Gastroesophageal sphincter (tissue), 3 donors: ENCODE results near the gene MX2.

Experiments used
- CTCF ChIP-seq, 4 experiments: fragments of 200-600 bp in 2 of 4; fragments of 450-650 bp in 2 of 4; sonication (generic) in 1 of 4; IDR thresholded peaks; one replicate each; pipeline ENCODE4 v1.5.1; 2017 to 2019; ENCODE audit warnings: antibody characterized with exemption in 4 of 4, mild to moderate bottlenecking in 2 of 4, moderate library complexity in 2 of 4
- EP300 ChIP-seq: sonication (generic); formaldehyde crosslinking; IDR thresholded peaks from one replicate; pipeline ENCODE4 v1.6.1; 2017; ENCODE audit warnings: antibody characterized with exemption, mild to moderate bottlenecking
- POLR2A ChIP-seq, 2 donors: fragments of 450-650 bp; IDR thresholded peaks; one replicate each; pipeline ENCODE4 v1.6.1; 2017; ENCODE audit warnings: antibody characterized with exemption in 2 of 2, mild to moderate bottlenecking in 2 of 2, moderate library complexity in 1 of 2
- POLR2AphosphoS5 ChIP-seq: sonication (generic); formaldehyde crosslinking; IDR thresholded peaks from one replicate; pipeline ENCODE4 v1.6.1; 2017; ENCODE audit warnings: antibody characterized with exemption

GRCh38 chr21:41407541-41408460 lies 46.0 kb downstream of the MX2 start:
- TF ChIP-seq CTCF (IDR thresholded peaks at IDR 0.05) (no peak), POLR2A (IDR thresholded peaks at IDR 0.05) (no peak), EP300 (no peak), POLR2AphosphoS5 (no peak)
